Measurements from ENCODE around the gene EGFR. TPM values are rescaled to one million over a fixed set of nuclear protein-coding genes. Genes with fewer than 3 reads are reported as not detected.

The EGFR gene
- polyA plus RNA-seq, 1 of the 3 experiments (the other 2 are of a cell fraction), result 37.6 TPM

DNA sequence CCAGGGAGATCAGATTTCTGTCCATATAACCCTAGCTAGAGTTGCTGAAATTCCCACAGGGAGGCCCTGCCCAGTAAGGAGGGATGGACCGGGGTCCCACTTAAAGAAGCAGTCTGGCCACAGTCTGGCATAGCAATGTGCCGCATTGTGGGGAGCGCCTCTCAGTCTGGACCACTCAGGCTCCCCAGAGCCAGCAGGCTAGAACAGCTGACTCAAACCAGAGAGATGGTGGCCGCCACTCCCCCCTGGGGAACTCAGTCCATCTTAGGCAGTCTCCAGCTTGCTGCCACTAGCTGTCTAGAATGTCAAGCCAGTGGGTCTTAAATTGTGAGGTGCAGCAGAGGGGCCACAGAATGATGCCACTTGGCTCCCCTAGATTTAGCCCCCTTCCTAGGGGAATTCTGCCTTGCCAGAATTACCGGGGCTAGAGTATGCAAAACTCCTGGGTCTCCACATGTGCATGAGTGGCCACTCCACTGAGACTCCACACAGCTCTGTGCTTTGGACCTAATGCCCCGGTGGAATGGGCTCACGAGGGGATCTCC is 213.0 kb downstream of the EGFR start:
- H3K36me3 ChIP-seq (replicated peaks in 1 of 2; ENCODE audit: control insufficient read depth in 1 of 2, insufficient read depth in 2 of 2, low read length in 1 of 2), result no peaks in the 10 kb centered on the region
- H3K4me2 ChIP-seq, result no peak overlapping the region
- H3K9ac ChIP-seq, result no peak overlapping the region
- no peaks in the 10 kb centered on the region for H3K79me2 ChIP-seq (ENCODE audit: insufficient read depth)
- peaks cover 11% of the 10 kb centered on the region; the same call in 1 of the 2 replicates for H3K9me3 ChIP-seq
- H2AFZ ChIP-seq (ENCODE audit: low read depth), result no peak overlapping the region
- 60% methylated on average over 4 of the region's 7 CpGs for WGBS (ENCODE audit: low lambda C conversion rate)
- H3K4me1 ChIP-seq (ENCODE audit: control insufficient read depth in 1 of 2, insufficient read depth in 2 of 2, low read depth in 1 of 2, low read length in 1 of 2), result no peaks in the 10 kb centered on the region; a peak in 1 of 4 replicates
- ChIA-PET CTCF (interaction anchor here (1.9 to 5.5 kb wide), 2 partner anchors 18 to 23 kb away, joined by 8 to 52 read pairs; no protein-coding TSS in a partner anchor), POLR2A (no interaction called here)
- H4K20me1 ChIP-seq (ENCODE audit: insufficient read depth), result no peaks in the 10 kb centered on the region
- no peak overlapping the region for H3K27ac ChIP-seq (ENCODE audit: low read depth in 2 of 2, low read length in 1 of 2)
- H3K4me3 ChIP-seq (ENCODE audit: low read depth in 2 of 2, low read length in 1 of 2), result no peak overlapping the region
- no peaks in the 10 kb centered on the region for H3K9me2 ChIP-seq
- no peaks in the 10 kb centered on the region for H3F3A ChIP-seq (replicated peaks; ENCODE audit: insufficient read depth)
- no peak for TF ChIP-seq TCF12 (IDR thresholded peaks at IDR 0.05)
- TF ChIP-seq NRF1 (IDR thresholded peaks at IDR 0.05; ENCODE audit: low read depth, low read length), result no peak
- no peak for TF ChIP-seq EP300 (IDR thresholded peaks at IDR 0.05; ENCODE audit: borderline replicate concordance in 1 of 2, low read depth in 1 of 2, low read length in 1 of 2)
- no peak for TF ChIP-seq FOXM1 (IDR thresholded peaks at IDR 0.05; ENCODE audit: low read depth)
- TF ChIP-seq, protein P1, sequence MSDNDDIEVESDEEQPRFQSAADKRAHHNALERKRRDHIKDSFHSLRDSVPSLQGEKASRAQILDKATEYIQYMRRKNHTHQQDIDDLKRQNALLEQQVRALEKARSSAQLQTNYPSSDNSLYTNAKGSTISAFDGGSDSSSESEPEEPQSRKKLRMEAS (IDR thresholded peaks at IDR 0.05; ENCODE audit: low read depth), result no peak
- TF ChIP-seq FOXJ3 (CRISPR knock-in tag; IDR thresholded peaks at IDR 0.05), result no peak
- no peak for TF ChIP-seq SIN3A (IDR thresholded peaks at IDR 0.05; ENCODE audit: borderline replicate concordance, low read depth, low read length)
- no peak for TF ChIP-seq EZH2phosphoT487 (IDR thresholded peaks at IDR 0.05; ENCODE audit: borderline replicate concordance, low read depth)
- TF ChIP-seq JUND (IDR thresholded peaks at IDR 0.05), result no peak
- no peak for TF ChIP-seq FOSL2 (IDR thresholded peaks at IDR 0.05; ENCODE audit: borderline replicate concordance, low read depth)
- TF ChIP-seq CHD2 (IDR thresholded peaks at IDR 0.05; ENCODE audit: low read length, partially characterized antibody), result no peak
- no peak for TF ChIP-seq RFX5 (IDR thresholded peaks at IDR 0.05; ENCODE audit: low read length)
- TF ChIP-seq ELF1 (IDR thresholded peaks at IDR 0.05), result no peak
- no peak for TF ChIP-seq MXI1 (IDR thresholded peaks at IDR 0.05; ENCODE audit: low read depth, low read length)
- no peak for TF ChIP-seq YY1 (IDR thresholded peaks at IDR 0.05; ENCODE audit: low read depth)
- TF ChIP-seq RCOR1 (IDR thresholded peaks at IDR 0.05; ENCODE audit: low read length), result no peak
- TF ChIP-seq, protein P2, sequence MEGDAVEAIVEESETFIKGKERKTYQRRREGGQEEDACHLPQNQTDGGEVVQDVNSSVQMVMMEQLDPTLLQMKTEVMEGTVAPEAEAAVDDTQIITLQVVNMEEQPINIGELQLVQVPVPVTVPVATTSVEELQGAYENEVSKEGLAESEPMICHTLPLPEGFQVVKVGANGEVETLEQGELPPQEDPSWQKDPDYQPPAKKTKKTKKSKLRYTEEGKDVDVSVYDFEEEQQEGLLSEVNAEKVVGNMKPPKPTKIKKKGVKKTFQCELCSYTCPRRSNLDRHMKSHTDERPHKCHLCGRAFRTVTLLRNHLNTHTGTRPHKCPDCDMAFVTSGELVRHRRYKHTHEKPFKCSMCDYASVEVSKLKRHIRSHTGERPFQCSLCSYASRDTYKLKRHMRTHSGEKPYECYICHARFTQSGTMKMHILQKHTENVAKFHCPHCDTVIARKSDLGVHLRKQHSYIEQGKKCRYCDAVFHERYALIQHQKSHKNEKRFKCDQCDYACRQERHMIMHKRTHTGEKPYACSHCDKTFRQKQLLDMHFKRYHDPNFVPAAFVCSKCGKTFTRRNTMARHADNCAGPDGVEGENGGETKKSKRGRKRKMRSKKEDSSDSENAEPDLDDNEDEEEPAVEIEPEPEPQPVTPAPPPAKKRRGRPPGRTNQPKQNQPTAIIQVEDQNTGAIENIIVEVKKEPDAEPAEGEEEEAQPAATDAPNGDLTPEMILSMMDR (IDR thresholded peaks at IDR 0.05), result no peak
- TF ChIP-seq, protein P3, sequence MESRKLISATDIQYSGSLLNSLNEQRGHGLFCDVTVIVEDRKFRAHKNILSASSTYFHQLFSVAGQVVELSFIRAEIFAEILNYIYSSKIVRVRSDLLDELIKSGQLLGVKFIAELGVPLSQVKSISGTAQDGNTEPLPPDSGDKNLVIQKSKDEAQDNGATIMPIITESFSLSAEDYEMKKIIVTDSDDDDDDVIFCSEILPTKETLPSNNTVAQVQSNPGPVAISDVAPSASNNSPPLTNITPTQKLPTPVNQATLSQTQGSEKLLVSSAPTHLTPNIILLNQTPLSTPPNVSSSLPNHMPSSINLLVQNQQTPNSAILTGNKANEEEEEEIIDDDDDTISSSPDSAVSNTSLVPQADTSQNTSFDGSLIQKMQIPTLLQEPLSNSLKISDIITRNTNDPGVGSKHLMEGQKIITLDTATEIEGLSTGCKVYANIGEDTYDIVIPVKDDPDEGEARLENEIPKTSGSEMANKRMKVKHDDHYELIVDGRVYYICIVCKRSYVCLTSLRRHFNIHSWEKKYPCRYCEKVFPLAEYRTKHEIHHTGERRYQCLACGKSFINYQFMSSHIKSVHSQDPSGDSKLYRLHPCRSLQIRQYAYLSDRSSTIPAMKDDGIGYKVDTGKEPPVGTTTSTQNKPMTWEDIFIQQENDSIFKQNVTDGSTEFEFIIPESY (IDR thresholded peaks at IDR 0.05; ENCODE audit: borderline replicate concordance, low read depth), result no peak
- TF ChIP-seq, protein P4, sequence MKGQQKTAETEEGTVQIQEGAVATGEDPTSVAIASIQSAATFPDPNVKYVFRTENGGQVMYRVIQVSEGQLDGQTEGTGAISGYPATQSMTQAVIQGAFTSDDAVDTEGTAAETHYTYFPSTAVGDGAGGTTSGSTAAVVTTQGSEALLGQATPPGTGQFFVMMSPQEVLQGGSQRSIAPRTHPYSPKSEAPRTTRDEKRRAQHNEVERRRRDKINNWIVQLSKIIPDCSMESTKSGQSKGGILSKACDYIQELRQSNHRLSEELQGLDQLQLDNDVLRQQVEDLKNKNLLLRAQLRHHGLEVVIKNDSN (IDR thresholded peaks at IDR 0.05; ENCODE audit: borderline replicate concordance, low read depth), result no peak
- H3K27me3 ChIP-seq (ENCODE audit: insufficient read depth), result no peaks in the 10 kb centered on the region
- DNase-seq, result no peak

Measured in SK-N-SH (cell line).